SK-N-SH treated with all-trans-retinoic acid at 6 μM for 48 hours (cell line): Measurements from ENCODE around the gene SELPLG.

ENCODE experiments used
- ATAC-seq: fragments of 200-7000 bp; cut with Tn5 transposase; 3 replicates; pipeline ENCODE4 v1.9.1; 2020; ENCODE audit warnings: mild to moderate bottlenecking, moderate library complexity
- ARNTL ChIP-seq: fragments of 450-650 bp; formaldehyde crosslinking; IDR thresholded peaks from 2 replicates; pipeline ENCODE4 v1.5.0; 2020; ENCODE audit warnings: low read depth, mild to moderate bottlenecking, moderate library complexity, borderline replicate concordance
- BACH2 ChIP-seq: fragments of 250-450 bp; sonication (Bioruptor Pico); IDR thresholded peaks from 2 replicates; pipeline ENCODE4 v1.9.0; 2021; ENCODE audit warnings: mild to moderate bottlenecking, borderline replicate concordance
- CSDC2 ChIP-seq: fragments of 250-450 bp; sonication (Bioruptor Pico); IDR thresholded peaks from 2 replicates; pipeline ENCODE4 v1.5.0; 2020; ENCODE audit warnings: mild to moderate bottlenecking, moderate library complexity
- CSRNP3 ChIP-seq: fragments of 250-450 bp; sonication (Bioruptor Pico); IDR thresholded peaks from 2 replicates; pipeline ENCODE4 v1.5.1; 2021; ENCODE audit warnings: mild to moderate bottlenecking, moderate library complexity
- ESRRG ChIP-seq: fragments of 250-450 bp; sonication (Bioruptor Pico); IDR thresholded peaks from 2 replicates; pipeline ENCODE4 v1.6.1; 2021; ENCODE audit warnings: mild to moderate bottlenecking
- GLIS3 ChIP-seq: fragments of 250-450 bp; sonication (Bioruptor Pico); IDR thresholded peaks from 2 replicates; pipeline ENCODE4 v1.5.0; 2020; ENCODE audit warnings: mild to moderate bottlenecking, moderate library complexity
- ISL1 ChIP-seq: fragments of 250-450 bp; sonication (Bioruptor Pico); IDR thresholded peaks from 2 replicates; pipeline ENCODE4 v2.1.2; 2022; ENCODE audit warnings: mild to moderate bottlenecking, moderate library complexity
- OSR1 ChIP-seq: fragments of 250-450 bp; sonication (Bioruptor Pico); IDR thresholded peaks from 2 replicates; pipeline ENCODE4 v1.8.0; 2022; ENCODE audit warnings: moderate library complexity, mild to moderate bottlenecking, inconsistent platforms
- PATZ1 ChIP-seq: fragments of 250-450 bp; sonication (Bioruptor Pico); IDR thresholded peaks from 2 replicates; pipeline ENCODE4 v1.8.0; 2020; ENCODE audit warnings: mild to moderate bottlenecking, moderate library complexity, borderline replicate concordance
- POU6F1 ChIP-seq: fragments of 250-450 bp; sonication (Bioruptor Pico); IDR thresholded peaks from 2 replicates; pipeline ENCODE4 v1.8.0; 2021; ENCODE audit warnings: low read depth, mild to moderate bottlenecking, moderate library complexity, borderline replicate concordance
- PPARA ChIP-seq: fragments of 250-450 bp; sonication (Bioruptor Pico); IDR thresholded peaks from 2 replicates; pipeline ENCODE4 v1.5.0; 2020; ENCODE audit warnings: mild to moderate bottlenecking, borderline replicate concordance
- RARB ChIP-seq: fragments of 250-450 bp; sonication (Bioruptor Pico); IDR thresholded peaks from 2 replicates; pipeline ENCODE4 v1.8.0; 2021; ENCODE audit warnings: mild to moderate bottlenecking, moderate library complexity
- SNAI2 ChIP-seq: fragments of 250-450 bp; sonication (Bioruptor Pico); IDR thresholded peaks from 2 replicates; pipeline ENCODE4 v1.5.0; 2020; ENCODE audit warnings: mild to moderate bottlenecking, moderate library complexity
- TCF4 ChIP-seq: fragments of 250-450 bp; sonication (Bioruptor Pico); IDR thresholded peaks from 2 replicates; pipeline ENCODE4 v1.8.0; 2021; ENCODE audit warnings: mild to moderate bottlenecking, moderate library complexity, borderline replicate concordance
- TOX ChIP-seq: fragments of 250-450 bp; sonication (Bioruptor Pico); IDR thresholded peaks from 2 replicates; pipeline ENCODE4 v1.8.0; 2021; ENCODE audit warnings: mild to moderate bottlenecking, moderate library complexity, borderline replicate concordance
- ZC3H10 ChIP-seq: fragments of 250-450 bp; sonication (Bioruptor Pico); IDR thresholded peaks from 2 replicates; pipeline ENCODE4 v1.5.1; 2021; ENCODE audit warnings: mild to moderate bottlenecking, moderate library complexity
- ZFP3 ChIP-seq: fragments of 250-450 bp; sonication (Bioruptor Pico); IDR thresholded peaks from 2 replicates; pipeline ENCODE4 v1.5.0; 2020; ENCODE audit warnings: mild to moderate bottlenecking, moderate library complexity
- ZFP30 ChIP-seq: fragments of 450-650 bp; formaldehyde crosslinking; IDR thresholded peaks from 2 replicates; pipeline ENCODE4 v1.5.0; 2022; ENCODE audit warnings: mild to moderate bottlenecking, moderate library complexity
- ZNF565 ChIP-seq: fragments of 450-650 bp; formaldehyde crosslinking; conservative IDR thresholded peaks from 2 replicates; pipeline ENCODE4 v1.5.0; 2020; ENCODE audit warnings: low read depth, mild to moderate bottlenecking, moderate library complexity
- ZNF70 ChIP-seq: fragments of 450-650 bp; formaldehyde crosslinking; IDR thresholded peaks from 2 replicates; pipeline ENCODE4 v1.5.0; 2020; ENCODE audit warnings: mild to moderate bottlenecking, moderate library complexity
- TF ChIP-seq, protein P1 (sequence below): fragments of 250-450 bp; sonication (Bioruptor Pico); IDR thresholded peaks from 2 replicates; pipeline ENCODE4 v1.5.0; 2020; ENCODE audit warnings: mild to moderate bottlenecking, moderate library complexity
- TF ChIP-seq, protein P2 (sequence below): fragments of 250-450 bp; sonication (Bioruptor Pico); IDR thresholded peaks from 2 replicates; pipeline ENCODE4 v1.5.1; 2020; ENCODE audit warnings: low read depth, mild to moderate bottlenecking, moderate library complexity

SELPLG gene

DNA sequence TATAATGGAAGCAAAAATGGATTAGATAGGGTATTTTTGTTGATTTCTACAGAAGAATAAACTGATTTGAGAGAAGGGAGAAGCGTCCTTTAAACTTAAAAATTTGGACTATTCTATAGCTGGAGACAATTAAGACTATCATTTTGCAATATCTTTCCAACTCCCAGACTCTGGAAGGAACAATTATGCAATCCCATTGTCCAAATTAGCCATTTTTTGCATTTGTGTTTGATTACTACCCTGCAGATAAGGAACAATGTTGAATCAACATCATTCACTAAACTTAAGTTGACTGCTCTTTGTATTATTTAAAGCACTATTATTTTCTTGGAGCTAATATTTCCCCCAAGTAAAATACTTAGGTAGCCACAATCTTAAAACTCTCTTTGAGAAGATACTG, 34.8 kb upstream of the SELPLG start:
- no peak for ATAC-seq
- TF ChIP-seq, protein P1, sequence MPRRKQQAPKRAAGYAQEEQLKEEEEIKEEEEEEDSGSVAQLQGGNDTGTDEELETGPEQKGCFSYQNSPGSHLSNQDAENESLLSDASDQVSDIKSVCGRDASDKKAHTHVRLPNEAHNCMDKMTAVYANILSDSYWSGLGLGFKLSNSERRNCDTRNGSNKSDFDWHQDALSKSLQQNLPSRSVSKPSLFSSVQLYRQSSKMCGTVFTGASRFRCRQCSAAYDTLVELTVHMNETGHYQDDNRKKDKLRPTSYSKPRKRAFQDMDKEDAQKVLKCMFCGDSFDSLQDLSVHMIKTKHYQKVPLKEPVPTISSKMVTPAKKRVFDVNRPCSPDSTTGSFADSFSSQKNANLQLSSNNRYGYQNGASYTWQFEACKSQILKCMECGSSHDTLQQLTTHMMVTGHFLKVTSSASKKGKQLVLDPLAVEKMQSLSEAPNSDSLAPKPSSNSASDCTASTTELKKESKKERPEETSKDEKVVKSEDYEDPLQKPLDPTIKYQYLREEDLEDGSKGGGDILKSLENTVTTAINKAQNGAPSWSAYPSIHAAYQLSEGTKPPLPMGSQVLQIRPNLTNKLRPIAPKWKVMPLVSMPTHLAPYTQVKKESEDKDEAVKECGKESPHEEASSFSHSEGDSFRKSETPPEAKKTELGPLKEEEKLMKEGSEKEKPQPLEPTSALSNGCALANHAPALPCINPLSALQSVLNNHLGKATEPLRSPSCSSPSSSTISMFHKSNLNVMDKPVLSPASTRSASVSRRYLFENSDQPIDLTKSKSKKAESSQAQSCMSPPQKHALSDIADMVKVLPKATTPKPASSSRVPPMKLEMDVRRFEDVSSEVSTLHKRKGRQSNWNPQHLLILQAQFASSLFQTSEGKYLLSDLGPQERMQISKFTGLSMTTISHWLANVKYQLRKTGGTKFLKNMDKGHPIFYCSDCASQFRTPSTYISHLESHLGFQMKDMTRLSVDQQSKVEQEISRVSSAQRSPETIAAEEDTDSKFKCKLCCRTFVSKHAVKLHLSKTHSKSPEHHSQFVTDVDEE (CRISPR knock-in tag), result no peak
- TF ChIP-seq ZFP3 (no peak), TOX (CRISPR knock-in tag) (no peak), PPARA (no peak), ZFP30 (CRISPR knock-in tag) (no peak), TCF4 (CRISPR knock-in tag) (no peak), CSRNP3 (CRISPR knock-in tag) (no peak), RARB (CRISPR knock-in tag) (no peak), ISL1 (no peak), SNAI2 (no peak), OSR1 (no peak), GLIS3 (CRISPR knock-in tag) (no peak), POU6F1 (CRISPR knock-in tag) (no peak), BACH2 (CRISPR knock-in tag) (no peak)

- 0 out of 3 replicates have a peak, but pooled peaks have one; percentile 7 for ATAC-seq
- TF ChIP-seq POU6F1 (CRISPR knock-in tag) (no peak), ARNTL (no peak), ZC3H10 (CRISPR knock-in tag) (no peak), CSDC2 (CRISPR knock-in tag) (no peak), RARB (CRISPR knock-in tag) (no peak), ZFP3 (no peak), ISL1 (no peak), OSR1 (no peak), ZFP30 (CRISPR knock-in tag) (no peak), ESRRG (CRISPR knock-in tag) (no peak), TOX (CRISPR knock-in tag) (no peak), ZNF70 (no peak), PATZ1 (CRISPR knock-in tag) (no peak), ZNF565 (CRISPR knock-in tag) (no peak), GLIS3 (CRISPR knock-in tag) (no peak)
- TF ChIP-seq, protein P1 (CRISPR knock-in tag), result no peak
- TF ChIP-seq, protein P2, sequence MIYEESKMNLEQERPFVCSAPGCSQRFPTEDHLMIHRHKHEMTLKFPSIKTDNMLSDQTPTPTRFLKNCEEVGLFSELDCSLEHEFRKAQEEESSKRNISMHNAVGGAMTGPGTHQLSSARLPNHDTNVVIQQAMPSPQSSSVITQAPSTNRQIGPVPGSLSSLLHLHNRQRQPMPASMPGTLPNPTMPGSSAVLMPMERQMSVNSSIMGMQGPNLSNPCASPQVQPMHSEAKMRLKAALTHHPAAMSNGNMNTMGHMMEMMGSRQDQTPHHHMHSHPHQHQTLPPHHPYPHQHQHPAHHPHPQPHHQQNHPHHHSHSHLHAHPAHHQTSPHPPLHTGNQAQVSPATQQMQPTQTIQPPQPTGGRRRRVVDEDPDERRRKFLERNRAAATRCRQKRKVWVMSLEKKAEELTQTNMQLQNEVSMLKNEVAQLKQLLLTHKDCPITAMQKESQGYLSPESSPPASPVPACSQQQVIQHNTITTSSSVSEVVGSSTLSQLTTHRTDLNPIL, result no peak
- TF ChIP-seq, all 23 proteins: peak for 0
These were observed 34.4 kb upstream of the SELPLG start for GRCh38 chr12:108668063-108668462.
